Occipital lobe (tissue), 2 donors: ENCODE results near the gene CNKSR3. TPM values are rescaled to one million over a fixed set of nuclear protein-coding genes. Genes with fewer than 3 reads are reported as not detected.

Experiments used
- DNase-seq: peaks from one replicate; lab custom pipeline; 2025; lab: John Stamatoyannopoulos, UW
- total RNA-seq: library from RNA; depleted of rRNA; stranded (reverse); fragments of >200 nt; gene quantifications from one replicate; pipeline ENCODE4 v1.2.3, GENCODE V29; 2014

The CNKSR3 gene
- total RNA-seq, 1 donor from 2014 or later = 3.0 TPM

DNA sequence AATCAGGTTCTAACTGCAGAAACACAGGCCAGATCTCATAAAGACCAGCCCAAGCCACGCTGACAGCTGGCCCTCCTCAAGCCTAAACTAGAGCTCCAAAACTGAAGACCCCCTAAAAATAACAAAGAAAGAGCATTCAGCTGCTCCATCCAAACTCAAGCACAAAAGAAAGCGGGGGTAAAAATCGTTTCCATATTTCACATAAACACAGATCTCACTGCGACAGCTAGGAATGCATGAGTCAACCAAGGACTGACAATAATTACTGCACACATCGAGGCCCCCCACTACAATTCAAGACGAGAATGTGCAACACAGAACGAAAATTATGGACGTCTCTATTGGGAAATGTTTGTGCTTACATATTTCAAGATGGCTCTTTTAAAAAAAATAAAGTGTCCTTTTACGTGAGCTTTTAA is 31.1 kb downstream of the CNKSR3 start:
- DNase-seq = no peak

DNA sequence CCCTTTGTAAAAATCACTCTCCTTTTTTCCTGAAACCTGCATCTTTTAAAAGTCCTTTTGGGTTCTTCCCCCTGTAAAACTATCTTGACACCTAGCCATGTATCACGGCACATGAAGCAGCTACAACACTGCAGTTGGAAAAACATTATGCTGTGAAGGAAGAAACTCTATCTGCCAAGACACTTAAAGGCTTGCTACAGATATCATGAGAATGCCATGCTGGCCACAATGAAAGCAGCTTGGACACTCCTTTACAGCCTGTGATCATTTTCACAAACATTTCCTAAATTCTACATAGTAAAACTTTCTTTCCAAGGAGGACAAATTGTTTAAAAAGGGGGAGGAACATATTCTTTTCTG is 31.8 kb downstream of the CNKSR3 start:
- DNase-seq = no peak

DNA sequence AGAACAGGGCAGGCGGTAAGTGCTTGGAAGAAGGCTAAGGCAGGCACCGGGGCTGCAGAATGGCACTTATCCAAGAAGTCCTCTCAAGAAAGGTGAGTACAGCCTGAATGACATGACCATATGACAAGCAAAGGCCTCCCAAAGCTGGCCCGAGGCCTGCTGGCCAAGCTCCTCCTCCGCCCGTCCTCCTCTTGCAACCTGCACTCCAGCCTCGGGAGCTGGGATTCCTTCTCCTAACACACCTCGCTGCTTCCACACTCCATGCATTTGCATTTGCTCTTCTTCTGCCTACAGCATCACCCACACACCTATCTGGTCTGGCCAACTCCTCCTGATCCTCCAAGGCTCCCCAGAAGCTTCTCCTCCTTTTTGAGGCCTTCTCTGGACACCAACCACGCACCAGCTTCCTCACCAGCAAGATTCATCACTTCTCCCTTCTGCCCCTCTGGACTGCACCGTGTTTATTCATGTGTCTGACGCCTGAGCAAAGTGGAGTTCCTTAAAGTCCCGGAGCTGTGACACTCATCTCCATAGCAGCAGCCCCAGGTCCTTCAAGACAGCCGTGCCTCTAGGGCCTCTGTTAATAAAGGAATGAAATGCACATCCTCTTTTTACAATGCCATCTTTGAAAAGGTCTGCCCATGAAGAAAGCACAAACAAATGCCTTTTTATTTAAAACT is 32.3 kb downstream of the CNKSR3 start:
- DNase-seq = peak; percentile 54

DNA sequence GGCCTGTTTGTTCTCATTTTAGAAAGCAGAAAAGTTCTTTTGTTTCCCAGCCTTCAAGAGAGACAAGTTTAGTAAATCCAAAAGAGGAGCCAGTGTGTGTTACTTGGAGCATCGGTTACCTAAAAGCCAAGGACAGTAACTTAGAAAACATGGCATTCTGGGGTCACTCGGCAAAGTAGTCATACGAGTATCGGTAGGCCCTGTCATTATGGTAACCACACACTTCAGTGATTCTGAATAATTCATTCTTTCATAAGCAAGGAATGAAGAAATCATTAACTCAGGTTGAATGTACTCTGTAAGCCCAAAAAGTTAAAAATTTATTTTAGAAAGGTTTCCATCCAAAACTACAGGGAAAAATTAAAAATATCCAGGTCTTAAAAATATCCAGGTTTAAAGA is 34.0 kb downstream of the CNKSR3 start:
- no peak for DNase-seq

DNA sequence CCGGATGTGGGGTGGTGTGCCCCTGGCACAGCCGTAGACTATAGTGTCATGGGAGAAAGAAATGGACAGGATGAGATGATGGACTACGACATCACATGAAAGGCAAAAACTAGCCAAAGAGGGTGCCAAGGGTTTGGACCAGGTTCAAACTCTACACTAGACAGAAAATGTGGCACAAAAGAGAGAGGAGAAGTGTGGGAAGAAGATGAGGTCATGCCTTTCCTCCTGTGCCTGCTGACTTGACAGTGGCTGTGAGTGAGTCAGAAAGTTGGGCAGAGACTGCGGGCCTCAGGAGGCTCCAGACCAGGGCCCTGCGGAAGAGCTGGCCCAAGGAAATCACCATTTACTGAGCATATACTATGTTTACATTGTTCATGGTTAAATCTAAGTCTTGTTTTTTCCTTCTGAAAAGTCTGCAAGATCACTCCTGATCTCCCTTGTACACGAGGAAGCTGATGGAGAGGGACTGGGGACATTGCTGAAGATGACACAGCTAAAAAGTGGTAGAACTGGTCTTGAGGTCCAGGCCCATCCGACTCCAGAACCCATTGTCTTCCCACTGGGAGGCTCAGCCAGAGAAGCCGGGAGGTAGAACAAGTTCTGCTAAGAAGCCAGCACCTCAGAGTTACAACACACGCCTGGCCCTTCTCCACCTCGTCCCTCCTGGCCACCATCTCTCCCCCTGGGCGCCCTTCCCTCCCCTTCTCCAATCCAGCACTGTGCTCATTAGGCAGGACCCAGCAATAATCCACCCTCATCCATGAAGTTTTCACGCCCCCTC is 35.6 kb downstream of the CNKSR3 start:
- no peak for DNase-seq

DNA sequence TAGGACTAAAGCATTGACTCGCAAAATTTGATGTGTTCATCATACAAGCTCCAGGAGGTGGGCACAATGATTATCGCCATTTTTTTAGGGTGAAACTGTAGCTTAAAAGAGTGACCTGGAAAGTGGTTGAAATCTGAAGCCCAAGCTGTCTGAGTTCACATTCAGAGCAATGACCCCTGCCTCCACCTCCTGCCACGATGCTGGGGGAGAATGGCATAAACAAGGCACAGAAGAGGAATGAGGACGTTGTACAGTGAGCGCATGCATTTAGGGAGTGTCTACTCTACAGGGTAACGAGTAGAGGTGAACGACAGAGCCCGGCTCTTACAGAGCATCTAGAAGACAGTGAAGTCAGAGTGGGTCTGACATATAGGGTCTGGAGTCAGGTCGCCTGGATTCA is 37.2 kb downstream of the CNKSR3 start:
- no peak for DNase-seq

DNA sequence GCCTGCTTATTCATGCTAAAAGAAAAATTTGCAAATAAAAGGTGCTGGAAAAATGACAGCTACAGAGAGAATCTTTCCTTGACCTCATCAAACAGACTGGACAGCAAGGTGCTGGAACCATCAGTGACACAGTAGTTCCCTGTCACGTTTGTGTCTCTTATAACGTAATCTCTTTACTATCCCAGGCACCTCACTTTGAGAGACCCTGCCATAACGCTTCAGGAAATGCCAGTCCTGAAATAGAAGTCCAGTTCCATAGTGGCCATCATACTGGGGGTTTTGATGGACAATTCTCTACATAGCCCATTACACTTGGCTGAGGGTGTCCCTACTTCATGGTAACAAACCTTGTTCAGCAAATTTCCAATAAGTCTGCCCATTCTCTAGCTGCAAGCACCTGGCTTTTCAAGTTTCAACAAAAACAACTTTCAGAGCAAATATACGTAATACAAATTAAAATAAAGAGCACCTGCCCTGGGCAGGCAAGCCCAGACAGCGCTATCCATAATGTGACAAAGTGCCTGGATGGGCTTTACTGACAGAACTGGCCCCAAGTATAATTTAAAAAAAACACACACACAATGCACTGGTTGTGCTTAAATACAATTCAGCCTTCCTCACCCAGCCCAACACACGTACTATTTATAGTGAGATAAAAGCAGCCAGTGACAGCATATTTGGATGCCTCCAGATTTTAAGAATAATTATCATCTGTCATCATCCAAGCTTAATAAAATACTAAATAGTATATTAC is 38.7 kb downstream of the CNKSR3 start:
- DNase-seq = no peak

DNA sequence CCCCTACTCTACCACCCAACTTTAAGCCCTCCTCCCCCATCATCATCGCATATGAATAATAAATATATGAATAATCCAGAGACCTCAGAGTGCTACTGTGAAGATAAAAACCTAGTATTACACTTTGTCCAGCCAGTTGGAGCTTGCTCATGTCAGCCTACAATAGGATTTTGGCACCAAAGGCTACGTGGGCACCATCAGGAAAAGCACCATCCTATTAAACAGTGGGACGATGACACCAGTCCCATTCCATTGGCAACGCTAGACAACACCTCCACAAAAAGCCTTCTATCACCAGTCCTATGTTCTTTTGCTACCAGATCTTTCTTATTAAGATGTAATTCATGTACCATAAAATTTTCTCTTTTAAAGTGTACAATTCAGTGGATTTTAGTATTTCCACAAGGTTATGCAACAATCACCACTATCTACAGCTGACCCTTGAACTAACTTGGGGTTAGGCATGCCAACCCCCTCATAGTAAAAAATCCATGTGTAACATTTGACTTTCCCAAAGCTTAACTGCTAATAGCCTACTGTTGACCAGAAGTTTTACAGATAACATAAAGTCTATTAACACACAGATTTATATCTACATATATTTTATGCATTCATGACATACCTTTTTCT is 41.1 kb downstream of the CNKSR3 start:
- DNase-seq = no peak

DNA sequence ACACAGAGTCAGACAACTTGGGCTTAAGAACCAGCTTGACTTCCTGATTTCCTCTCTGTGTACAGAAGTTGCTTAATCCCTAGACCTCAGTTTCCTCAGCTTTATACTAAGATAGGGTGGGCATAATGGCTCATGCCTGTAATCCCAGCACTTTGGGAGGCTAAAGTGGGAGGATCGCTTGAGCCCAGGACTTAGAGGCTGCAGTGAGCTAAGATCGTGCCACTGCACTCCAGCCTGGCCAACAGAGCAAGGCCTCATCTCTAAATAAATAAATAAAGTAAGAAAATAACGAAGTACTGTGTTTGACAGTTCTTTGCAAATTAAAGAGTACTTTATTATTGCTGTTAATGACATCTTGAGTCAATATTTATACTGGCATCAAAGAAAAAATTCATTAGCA is 41.7 kb downstream of the CNKSR3 start:
- DNase-seq = no peak

DNA sequence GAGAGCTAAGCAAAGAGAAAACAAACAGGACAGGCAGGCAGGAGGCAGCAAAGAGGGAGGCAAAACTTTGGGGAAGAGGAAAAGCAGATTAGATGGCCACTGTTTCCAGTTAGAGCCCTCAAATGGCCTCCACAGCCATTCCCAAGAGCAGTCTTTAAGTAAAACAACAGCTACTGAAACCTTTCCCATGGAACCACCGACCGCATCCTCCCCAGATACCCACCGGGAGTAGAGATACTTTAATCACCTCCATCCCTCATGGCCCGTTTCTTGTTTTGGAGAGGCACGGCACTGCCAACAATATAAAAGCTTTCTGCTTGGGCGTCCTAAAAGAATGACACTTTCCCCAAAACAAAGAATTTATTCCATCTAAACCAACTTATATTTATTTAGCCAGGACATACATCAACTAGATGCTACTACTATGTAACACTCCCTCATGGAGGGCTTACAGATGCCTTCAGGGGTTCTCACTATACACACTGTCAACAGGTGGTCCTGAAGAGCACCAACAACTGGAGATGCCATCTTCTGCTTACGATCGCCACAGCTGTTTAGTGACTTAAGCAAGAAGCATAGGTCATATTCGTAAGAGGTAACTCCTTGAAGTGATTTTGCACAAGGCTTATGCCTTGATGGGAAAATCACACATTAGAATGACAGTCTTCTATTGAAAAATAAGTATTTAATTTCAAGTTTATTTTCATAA is 43.4 kb downstream of the CNKSR3 start:
- DNase-seq = no peak

DNA sequence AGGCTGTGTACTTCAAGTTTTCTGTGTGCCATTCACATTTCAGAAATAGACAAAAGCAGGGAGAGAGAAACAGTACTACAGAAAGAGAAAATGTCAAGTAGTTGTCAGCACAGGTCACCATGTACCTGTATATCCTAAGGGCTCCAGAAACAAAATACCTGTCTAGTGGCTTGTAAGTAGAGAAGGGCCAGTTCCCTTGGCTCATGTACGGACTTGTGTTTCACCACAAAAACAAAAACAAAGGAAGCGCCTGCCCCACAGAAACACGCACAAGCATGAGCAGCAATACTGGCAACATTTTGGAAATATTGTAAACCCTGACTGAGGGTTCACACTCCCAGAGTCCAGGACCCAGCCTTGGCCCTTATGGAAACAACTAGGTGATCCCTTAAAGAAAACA is 44.3 kb downstream of the CNKSR3 start:
- DNase-seq = no peak

DNA sequence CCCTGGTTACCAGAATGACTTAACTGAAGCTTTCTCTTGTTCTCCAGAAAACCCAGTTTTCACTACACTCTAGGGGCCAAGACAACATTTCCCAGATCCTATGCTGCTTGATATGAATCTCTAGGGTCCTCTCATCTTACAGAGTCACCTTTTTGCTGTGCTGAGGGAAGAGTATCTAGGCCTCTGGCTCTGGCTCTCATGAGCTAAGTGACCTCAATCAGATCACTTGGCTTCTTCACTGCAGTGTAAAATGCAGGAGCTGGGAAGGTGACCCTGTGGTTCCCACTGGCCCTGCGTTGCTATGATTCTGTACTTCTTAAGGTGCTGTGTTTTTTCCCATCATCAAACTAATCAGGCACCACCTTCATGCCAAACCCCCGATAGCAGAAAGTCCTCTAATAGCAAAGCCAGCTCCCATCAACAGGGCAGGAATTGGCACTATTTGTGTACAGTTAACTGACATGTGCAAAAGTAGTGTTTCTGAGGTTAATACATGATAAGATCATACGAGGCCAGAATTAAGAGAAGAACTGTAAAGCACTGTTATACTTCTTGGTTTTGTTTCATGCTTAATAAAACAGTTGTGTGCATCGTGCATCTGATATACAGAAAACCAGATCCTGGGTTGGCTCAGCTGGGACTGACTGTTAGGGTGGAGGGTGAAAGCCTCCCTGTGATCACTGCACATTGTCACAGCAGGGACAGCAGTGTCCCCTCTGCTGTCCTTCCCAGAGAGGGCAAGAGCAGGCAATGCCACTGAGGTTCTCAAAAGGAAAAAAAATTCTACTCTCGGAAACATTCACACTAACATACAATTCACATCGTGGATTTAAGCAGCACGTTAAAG is 46.7 kb downstream of the CNKSR3 start:
- DNase-seq = no peak

DNA sequence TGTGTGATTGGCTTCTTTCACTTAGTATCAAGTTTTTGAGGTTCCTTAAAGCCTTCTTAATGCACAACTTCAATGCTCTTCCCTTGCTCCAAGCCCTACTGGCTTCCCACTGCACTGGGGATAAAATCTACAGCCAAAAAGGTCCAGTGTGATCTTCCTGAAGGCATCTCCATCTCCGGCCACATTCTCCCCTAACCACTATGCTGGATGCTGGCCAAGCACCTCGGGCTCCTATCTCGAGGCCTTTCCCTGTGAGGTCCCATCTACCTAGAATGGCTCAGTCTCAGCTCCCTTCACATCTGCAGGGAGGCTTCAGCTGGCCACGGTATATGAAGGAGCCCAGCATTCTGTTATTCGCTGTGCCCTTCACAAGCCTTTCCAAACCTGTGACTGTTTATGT is 48.1 kb downstream of the CNKSR3 start:
- no peak for DNase-seq

DNA sequence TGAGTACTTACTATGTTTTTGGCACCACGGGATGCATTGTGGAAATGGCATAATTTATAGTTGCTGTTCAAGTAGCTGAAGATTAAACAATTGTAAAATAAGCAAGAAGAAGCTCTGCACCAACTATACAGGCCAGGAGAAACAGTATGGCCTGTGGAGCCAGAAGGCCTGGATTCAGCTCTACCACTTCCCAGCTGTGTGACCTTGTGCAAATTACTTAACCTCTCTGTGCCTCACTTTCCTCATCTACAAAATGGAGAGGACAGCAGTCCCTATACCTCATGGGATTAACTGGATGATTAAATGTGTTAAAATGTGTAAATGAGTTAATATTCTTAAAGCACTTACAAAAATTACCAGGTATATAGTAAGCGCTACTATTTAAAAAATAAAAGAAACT is 49.1 kb downstream of the CNKSR3 start:
- no peak for DNase-seq

DNA sequence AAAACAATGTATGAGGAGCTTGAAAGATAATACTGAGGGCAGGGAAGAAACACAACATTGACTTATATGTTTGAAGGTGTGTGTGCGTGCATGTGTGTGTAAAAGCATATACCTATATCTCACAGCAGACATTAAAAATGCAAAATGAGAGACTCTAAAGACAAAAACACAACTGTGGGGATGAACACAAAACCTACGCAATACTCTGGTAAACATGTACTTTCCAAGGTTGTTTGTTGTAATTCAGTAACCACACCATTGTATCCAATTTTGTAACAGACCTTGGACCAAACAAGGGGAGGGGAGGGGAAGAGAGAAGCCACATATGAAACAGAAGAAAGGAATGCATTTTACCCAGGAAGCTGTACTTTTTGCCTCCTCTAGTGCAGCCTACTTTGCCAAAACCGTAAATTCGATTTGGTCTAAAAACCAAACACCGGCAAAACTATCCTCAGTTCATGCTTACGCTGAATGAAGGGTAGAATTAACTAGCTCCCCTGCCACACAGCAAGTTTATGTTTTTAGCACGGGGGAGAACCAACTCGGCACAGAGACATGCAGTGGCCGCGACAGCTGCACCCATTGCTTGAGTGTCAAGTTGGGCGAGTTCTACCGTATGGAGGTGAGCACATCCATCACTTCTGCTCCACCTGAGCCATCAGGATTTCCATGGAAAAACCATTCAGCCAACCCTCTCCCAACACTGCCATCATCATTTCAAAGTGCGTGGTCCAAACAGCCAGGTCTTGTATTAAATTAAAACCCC is 50.0 kb downstream of the CNKSR3 start:
- no peak for DNase-seq

DNA sequence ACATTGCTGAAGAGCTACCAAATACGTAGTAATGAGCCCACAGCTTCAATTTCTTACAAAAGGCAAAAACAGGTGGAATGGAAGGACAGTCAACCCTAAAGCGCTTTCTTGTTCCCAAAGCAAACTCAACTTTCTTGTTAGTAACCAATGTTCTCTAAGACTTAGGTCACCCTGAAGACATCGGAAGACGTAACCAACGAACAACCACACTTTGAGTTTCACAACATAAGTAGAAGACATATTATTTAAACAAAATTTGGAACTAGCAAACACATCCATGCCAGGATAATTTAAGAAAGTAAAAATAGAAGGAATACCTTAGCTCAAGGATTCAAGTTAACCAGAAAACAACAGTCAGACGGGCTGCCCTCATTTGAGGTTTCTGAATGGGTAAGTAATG is 51.0 kb downstream of the CNKSR3 start:
- no peak for DNase-seq

DNA sequence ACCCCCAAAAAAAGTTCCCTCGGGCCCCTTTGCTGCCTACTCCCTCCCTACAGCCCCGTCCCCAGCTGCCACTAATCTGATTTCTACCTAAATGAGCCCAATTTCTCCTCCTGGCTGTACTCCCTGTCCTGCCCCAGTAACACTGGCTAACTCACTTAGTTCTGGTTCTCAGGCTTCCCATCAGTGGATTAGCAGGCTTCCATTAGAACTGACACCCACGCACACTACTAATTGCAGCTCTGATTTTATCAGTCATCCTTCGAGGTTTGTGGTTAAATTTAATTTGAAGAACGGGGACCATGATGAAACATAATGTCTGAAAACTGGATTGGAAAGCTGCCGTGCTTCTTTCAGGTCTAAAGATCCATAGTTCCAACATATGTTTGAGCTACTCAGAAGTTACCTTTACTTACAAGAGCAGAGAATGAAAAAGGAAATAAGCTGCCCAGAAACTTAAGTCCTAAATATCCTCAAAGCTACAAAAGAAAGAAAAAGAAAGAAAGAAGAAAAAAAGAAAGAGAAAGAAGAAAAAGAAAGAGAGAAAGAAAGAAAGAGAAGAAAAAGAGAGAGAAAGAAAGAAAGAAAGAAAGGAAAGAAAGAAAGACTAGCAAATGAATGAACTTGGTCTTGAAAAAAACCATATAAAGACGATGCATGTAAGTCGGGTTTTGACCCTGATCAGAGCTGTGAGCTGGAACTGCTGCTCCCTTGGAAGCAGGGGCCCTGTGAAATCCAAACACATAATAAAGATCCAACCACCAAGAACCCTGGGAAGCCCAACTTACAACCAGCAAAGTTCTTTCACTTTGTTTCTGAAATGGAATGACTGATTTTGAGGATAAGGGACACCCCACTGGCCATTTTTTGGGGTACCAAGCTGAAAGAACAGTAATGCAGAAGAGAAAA is 51.7 kb downstream of the CNKSR3 start:
- DNase-seq = no peak

DNA sequence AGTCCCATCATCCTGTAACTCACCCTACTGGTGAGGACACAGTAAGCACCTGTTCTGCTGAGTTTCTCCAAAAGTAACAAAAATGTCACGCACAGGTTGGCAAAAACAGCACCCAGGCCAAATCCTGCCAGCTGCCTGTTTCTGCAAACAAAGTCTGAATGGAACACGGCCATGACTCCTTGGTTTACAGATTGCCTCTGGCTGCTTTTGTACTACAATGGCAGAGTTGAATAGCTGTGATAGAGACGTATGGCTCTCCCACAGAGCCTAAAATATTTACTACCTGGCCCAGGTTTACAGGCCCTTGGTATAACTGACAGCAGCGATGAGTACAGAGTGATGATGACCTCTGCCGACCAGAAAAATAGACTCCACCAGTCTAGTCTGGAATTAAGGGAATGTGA is 52.6 kb downstream of the CNKSR3 start:
- no peak for DNase-seq
